GM04503 (cell line): ENCODE data around the gene HOXA13.

Source experiments
- DNase-seq: peaks from one replicate; pipeline ENCODE4 v3.0.0-alpha.2; 2012; ENCODE audit warnings: low read depth

HOXA13 gene

GRCh38 chr7:27199849-27200760 is at the start of gene HOXA13:
HOXA13 (minus strand) TSS chr7:27200091; CDS start chr7:27200077, 14 bp downstream.
- DNase-seq: no peak

GRCh38 chr7:27248911-27249723 is 49.2 kb upstream of the HOXA13 start:
- DNase-seq: peak; percentile 74

GRCh38 chr7:27248427-27248806 is 48.5 kb upstream of the HOXA13 start:
- no peak for DNase-seq

- DNase-seq: no peak
Measured at GRCh38 chr7:27247452-27248426, 47.8 kb upstream of the HOXA13 start.

GRCh38 chr7:27247000-27247399 is 47.1 kb upstream of the HOXA13 start:
- no peak for DNase-seq

- no peak for DNase-seq
Measured at GRCh38 chr7:27245798-27246691, 46.2 kb upstream of the HOXA13 start.

- DNase-seq: no peak
Measured at GRCh38 chr7:27245124-27245797, 45.4 kb upstream of the HOXA13 start.

GRCh38 chr7:27244488-27245123 is 44.7 kb upstream of the HOXA13 start:
- DNase-seq: no peak

GRCh38 chr7:27243340-27244163 is 43.7 kb upstream of the HOXA13 start:
- DNase-seq: no peak

- DNase-seq: no peak
Measured at GRCh38 chr7:27242555-27243339, 42.9 kb upstream of the HOXA13 start, which contains the start of gene EVX1. EVX1 (plus strand) TSS chr7:27242802; CDS start chr7:27243031, 229 bp downstream.

GRCh38 chr7:27242154-27242553 is 42.3 kb upstream of the HOXA13 start:
- DNase-seq: no peak

GRCh38 chr7:27241189-27242056 is 41.5 kb upstream of the HOXA13 start:
- no peak for DNase-seq

- DNase-seq: no peak
Measured at GRCh38 chr7:27240015-27240731, 40.3 kb upstream of the HOXA13 start.

- DNase-seq: no peak
Measured at GRCh38 chr7:27239387-27240014, 39.6 kb upstream of the HOXA13 start.

GRCh38 chr7:27238979-27239386 is 39.1 kb upstream of the HOXA13 start:
- no peak for DNase-seq
